ENCODE results near the gene C1orf174.
A peak's percentile ranks its signal among the peaks of the same experiment; 100 is the strongest.

C1orf174 gene

DNA sequence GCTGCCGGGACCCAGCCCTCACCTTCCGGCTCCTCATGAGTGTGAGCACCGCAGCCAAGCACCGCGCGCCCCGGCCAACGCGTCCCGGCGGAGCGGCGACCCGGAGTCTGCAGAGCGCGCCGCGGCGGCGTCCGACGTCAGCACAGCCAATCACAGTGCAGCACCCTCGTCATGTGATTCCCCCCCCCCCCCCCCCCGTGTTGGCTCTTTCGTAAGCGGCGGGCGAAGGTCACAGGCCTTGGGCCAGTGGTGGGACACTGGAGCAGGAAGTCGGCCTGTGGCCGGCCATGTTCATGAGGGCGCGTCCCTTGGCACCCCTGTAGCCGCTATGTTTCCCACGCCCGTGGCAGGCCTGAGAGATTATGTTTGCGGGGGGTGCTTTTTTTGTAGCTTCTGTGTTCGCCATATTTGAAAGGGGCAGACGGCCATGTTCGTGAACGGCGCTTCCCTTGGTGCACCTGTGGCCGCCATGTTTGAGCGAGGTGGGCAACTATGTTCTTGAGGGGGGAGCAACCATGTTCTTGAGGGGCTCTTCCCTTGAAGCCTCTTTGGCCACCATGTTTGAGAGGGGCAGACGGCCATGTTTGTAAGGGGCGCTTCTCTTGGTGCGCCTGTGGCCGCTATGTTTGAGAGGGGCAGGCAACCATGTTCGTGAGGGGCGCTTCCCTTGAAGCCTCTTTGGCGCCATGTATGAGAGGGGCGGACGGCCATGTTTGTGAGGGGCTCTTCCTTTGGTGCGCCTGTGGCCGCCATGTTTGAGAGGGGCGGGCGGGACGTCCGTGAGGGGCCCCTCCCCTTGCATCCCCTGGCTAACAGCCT, at the start of gene C1orf174:
Gene C1orf174 (minus strand): TSS at position 123 of the 819 bp plus-strand sequence. CDS start 86 bp downstream, at position 37.
- DNase-seq, result peak; percentile 87

DNA sequence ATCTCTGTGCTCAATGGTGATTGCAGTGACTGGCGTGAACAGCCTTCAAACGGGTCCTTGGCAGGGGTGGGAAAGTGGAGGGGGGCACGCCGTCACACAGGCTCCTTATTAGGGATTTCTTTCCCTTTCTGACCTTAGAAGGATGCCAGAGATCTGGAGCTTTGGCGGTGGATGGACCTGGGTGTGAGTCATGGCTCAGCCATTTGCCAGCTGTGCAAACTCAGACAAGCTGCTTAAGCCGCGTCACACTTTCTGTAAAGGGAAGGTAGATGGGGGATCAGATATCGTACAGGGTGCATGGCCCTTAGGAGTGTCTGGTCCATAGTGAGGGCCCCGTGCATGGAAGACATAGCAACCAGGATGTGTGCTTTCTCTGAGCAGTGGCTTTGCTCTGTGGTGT, 48.3 kb upstream of the C1orf174 start:
- no peak for DNase-seq

DNA sequence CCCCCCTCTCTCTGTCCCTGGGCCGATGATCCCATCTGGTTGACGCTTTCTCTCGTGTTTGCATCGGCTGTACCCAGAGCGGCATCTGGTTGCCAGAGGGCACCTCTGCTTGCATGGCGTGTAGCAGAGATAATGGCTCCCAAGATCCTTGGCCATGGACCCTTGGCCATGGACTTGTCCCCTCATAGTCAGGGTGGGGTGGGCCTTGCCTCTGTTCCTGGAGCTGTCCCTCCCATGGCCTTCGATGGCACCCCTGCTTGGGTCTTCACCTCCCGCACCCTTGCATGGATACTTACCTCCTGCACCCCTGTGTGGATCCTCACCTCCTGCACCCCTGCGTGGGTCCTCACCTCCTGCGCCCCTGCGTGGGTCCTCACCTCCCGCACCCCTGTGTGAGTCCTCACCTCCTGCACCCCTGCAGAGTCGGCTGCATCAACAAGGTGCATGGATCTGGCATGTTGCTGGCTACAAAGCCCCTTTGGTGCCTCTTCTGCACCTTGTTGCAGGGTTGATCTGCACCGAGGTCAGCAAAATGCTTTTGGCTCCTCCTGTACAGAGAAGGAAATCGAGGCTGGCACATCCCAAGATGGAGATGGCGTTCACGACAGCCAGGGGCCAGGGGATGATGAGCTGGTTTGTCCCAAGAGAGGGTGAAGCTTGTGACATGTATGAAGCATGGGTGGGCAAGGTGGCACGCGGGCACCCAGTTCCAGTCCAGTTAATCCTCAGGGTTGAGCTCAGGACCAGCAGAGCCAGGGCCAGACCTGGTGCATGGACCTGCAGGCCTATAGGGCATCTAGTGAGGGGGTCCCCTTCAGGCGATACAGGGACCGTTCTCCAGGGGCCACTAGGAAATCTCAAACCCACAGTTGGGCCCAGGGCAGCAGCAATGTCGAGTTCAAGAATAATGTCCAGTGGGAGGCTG, 46.1 kb upstream of the C1orf174 start:
- no peak for DNase-seq

DNA sequence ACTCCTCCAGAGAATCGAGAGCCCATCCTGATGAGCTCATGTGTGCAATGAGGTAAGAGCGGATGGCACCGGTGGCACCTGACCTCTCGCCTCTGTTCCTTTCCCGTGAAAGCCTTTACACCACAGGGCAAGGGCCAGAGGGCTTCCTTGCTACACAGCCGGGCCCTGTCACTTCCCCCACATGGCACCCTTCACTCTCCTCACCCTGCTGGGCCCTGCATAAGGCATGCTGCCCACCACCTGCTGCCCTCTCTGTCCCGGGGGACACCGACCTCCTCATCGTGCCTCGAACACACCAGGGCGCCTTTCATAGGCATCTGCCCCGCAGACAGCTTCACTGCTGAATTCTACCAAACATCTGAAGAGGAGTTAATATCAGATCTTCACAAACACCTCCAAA, 45.1 kb upstream of the C1orf174 start:
- no peak for DNase-seq

DNA sequence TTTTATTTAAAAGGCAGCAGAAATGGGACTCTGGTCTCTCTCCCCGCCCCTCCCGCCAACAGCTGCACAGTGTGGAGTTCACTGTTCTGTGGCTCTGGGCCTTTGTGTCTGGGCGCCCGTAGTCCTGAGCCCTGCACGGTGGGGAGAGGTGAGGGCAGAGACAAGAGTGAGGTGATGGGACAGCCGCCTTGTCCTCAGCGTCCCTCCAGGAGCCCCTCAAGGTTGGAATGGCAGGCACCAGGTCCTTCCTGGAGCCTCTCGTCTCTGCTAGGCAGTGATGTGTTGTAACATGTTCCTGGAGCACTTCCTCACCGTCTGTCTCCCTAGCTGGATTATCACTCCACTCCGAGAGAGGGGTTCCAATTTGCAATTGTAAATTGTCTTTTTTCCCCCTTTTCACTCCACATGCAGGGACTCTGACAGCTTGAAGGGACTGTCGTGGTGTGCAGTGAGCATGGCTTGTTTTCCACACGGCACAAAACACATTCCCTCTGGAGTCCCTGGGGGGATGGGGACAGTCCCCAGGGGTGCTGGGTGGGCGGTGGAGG, 44.6 kb upstream of the C1orf174 start:
- no peak for DNase-seq

DNA sequence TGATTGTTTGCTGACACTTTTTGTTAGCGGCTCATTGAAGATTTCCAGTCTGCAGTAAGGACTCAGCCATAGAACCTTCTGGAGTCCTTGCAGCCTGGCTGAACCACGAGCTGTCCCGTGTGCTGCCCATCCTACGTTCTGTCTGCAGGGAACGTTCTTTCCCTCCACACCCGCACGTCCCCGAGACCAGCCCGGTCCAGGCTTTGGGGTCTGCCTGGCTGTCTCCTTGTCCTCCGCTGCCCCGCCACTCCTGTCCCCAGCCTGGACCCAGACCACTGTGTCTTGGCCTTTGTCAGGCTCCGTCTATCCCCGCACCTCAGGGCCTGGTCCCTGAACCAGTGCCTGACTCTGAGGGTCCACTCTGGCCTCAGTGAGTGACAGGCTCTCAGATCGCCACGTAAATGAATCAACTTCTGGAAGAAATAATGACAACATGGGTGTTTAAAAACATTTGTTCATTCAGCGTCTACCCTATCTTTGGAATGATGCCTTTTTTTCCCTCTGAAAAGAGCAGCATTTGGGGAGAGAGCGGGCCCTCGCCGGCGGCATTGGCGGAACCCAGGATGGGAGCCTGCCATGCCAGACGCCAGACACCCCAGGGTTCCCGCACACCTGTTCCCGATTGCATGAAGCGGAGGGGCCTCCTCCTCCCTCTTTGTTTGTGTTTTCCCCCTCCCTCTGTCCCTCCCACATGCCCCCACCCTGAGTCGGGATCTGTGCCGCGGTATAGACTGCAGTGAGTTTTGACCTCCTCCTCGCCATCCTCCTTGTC, 43.9 kb upstream of the C1orf174 start:
- DNase-seq, result no peak

DNA sequence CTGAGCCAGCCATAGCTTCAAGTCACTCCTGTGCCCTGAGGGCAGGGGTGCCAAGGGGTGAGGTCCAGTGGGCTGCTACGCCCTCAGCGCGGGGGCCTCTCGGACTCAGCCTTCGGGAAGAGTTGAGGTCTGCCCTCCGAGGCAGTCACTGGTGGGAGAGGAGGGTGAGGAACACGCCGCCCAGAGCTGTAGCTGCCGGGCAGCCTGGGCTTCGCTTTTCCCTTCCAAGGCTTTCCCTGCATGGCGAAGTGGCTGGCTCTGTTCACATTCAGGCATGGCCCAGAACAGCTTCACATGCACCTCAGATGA, 43.0 kb upstream of the C1orf174 start:
- DNase-seq, result no peak

DNA sequence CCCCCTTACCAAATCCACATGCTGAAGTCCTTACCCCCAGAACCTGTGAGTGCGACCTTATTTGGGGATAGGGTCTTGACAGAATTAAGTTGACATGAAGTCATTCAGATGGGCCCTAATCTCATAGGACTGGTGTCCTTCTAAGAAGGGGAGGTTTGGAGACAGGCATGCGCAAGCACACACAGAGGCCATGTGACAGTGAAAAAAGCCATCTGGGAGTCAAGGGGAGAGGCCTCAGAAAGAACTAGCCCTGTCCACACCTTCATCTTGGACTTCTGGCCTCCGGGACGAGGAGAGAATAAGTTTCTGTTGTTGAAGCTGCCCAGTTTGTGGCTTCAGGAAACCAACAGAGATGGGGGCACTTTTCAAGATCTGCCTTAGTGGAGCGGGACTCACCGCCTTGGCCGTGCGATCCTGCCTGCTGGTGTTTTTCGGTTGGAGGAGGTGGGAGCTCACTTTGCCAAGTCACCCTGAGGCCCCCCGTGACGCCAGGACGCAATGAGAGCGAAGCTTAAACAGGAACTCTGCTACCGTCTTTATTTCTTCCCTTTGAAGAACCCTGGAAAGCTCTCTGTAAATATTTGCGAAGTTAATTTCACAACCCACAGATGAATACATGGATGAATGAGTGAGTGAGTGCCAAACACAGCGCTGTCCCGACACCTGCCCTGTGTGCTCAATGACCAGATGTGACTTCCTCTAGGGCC, 42.5 kb upstream of the C1orf174 start:
- DNase-seq, result peak; percentile 61

DNA sequence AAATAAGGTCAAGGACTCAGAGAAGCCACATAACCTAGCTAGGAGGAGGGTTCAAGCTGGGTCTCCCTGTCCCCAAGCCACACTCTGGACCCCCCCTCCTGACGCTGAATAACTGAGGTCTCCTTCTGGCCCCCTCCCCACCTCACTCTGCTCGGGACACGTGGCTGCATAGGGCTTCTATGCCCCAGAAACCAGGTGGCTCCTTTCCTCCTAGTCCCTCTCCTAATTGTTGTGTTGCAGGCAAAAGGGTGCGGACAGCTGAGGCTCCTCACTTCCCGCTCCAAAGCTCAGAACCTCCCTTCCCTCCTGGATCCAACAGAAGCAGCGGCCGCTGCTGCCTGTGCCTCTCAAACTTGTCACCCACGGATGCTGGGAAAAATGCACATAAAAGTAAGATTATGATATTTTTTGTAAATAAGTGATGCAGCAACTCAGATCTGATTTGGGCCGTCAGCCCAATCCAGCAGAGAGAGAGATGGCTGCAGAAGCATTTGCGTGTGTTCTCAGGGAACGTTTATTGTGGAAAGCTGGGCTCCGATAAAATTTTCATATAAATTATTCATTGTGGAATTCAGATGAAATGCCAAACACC, 40.8 kb upstream of the C1orf174 start:
- DNase-seq, result no peak

DNA sequence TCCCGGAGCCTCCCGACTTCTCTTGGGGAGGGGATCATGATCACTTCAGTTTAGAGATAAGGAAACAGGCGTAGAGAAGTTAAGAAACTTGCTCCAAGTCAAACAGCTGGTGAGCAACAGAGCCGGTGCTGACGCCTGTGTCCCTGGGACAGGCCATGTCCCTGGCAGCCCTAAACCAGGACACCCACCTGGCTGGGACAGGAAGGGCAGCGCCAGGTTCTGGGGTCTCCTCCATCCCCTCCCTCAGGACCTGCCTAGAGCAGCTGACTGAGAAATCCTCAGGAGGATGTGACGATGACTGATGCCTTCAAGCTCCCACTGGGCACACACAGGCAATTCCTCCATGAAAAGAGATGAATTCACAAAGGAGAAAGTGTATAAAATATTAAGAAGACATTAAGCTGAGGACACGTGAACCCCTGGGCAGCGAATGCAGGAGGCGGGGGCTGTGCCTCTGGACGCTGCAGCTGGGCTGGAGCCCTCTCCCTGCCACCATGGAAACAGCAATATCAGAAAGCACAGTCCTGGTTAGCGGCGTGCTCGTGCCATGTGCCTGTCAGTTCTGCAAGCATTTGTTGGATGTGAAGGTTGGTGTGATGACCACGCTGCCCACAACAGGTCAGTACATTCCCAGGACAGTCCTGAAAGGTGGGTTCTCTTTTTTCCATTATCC, 40.1 kb upstream of the C1orf174 start:
- DNase-seq, result no peak

DNA sequence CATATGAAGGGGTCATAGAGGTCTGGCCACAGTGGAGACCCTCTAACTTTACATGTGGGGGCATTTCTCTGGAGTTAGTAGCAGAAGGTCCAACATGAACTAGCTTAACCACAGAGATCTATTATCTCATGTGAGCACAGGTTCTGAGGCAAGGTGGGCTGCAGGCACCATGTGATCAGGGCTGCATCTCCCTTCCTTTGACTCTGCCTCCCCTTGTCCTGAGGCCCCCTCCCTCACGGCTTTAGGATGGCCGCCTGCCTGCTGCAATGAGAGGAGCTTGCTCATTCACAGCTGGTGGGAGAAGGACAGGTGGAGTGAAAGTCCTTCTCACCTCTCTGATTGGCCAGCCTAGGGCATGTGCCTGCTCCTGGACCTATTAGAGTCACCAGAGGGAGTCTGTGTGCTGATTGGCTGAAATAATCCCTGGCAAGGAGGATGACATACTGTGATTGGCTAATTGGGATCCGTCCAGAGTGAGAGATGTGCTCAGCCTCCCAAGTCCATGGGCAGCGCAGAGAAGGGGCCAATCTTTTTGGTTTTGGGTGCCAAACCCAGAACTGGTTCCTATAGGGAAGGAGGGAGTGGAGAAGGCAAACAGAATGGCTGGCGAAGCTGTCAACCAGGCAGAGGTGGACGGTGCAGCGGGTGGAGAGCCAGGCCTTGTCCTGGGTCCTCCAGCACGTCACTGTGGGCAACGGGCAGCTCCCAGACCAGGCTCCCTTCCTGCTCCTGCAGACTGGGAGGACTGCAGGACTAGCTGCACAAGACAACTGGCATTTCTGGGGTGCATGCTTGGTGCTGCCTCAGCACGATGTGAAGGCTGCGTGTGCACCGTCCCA, 39.4 kb upstream of the C1orf174 start:
- DNase-seq, result no peak

DNA sequence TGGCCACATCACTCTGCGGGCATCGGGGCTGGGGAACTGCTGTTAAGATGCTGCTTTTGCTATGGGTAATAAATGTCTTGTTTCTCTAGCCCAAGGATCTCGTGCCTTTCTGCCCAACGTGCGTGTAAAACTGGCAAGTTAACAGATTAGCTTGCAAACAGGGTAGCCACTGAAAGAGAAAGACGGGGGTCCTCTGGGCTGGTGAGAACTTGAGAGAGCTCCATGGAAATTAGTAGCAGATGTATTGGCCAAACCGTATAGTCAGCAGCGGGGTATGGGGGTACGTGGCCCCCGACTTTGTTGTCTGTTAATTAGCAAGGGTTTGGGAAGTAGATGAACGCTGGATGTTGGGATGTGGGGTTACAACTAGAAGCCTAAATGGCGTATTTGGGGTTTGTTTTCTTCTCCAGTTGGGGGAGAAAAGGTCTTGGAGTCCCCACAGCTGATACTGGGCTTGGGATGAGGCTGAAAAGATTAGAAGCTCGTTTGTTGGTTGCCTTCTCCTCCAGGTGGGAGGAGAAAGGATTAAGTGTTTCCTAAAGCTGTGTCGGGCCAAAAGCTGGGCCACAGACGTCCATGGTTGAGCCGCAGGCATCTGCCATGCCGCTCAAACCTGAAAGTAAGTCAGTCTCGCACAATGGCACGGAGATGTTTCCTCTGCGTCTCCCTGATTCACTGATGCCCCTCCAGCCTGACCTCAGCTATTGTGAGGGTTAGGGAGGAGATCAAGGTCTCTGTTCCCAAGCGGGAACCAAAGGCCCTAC, 32.3 kb upstream of the C1orf174 start:
- no peak for DNase-seq

DNA sequence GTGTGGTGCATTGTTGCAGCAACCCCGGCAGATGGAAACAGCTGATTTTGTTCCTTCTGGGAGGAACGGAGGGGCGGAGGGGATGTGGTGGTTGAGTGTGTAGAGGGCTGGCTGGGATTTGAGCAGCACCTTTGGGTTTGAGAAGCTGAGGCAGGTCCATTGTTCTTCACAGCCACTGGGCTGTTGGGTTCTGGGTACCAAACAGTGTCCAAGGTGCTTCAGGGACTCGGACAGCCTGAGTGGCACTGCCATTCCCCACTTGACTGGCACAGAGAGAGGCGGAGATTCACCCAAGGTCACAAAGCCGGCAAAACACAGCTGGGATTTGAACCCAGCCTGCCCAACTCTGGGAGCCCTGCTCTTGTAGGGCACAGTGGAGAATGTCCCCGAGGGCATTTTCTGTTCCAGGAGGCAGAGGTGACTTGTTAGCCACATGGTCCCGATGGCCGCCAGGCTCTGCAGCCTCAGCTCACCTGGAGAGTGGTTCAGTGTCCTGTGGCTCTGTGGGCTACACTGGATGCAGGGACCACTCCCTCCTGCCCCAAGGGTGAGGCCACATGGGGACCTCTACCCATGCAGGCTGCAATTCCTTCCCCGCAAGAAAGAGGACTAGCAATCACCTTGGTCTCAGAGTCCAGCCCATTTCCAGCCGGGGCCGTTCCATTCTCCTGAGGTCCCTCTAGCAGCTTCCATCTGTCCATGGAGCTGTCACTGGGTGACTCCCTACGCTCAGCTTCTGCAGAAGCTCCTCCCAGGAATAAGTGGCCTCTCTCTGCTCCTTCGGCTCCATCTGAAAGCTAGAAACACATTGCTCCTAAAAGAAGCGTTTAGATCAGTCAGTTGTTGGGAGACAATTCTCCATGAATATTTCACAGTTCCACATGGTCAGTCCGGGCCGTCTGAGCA, 31.2 kb upstream of the C1orf174 start:
- DNase-seq, result no peak

DNA sequence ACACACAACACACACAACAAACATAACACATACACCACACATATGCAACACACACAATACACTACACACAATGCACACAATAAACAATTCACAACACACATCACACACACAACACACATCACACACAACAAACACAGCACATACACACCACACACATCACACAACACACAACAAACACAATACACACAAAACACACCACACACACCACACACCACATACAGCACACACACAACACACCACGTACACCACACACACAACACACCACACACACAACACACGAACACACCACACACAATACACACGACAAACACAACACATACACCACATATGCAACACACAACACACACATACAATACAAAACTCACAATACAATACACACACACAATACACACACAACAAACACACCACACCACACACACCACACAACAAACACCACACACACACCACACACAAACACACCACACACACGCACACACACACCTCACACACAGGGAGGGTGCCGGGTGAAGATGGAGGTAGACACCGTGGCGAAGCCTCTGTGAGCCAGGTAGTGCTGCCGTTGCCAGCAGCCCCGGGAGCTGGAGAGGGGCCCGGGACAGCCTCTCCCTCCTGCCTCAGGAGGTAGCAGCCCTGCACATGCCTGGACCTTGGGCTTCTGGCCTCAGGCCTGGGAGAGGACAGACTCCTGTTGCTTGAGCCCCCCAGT, 30.4 kb upstream of the C1orf174 start:
- DNase-seq, result no peak

DNA sequence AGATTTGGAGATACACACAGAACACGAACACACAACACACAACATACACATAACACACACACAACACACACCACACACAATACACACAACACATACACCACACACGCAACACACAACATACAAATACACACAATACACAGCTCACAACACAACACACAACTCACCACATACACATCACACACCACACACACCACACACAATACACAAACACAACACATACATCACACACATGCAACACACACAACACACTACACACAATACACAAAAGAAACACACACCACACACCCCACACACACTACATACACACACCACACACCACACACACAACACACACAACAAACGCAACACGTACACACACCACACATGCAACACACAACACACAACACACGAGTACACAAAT, 29.1 kb upstream of the C1orf174 start:
- no peak for DNase-seq

DNA sequence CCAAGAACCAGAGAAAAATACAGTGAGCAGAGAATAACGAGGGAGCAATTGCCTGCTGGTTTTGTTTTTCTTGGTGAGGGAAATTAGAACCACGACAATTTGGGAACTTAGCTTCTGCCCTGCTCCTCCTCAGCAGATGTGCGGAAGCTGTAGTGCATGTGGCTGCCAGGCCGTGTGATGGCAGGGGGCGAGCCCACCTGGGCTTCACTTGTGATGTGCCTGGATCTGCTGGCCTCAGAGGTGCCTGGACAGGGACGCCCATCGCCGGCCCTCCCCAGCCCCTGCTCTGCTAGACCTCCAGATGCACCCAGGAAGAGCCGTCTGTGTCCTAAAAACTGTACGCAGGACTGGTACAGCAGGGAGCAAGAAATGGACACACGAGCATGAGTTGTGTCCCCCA, 28.5 kb upstream of the C1orf174 start:
- DNase-seq, result no peak

DNA sequence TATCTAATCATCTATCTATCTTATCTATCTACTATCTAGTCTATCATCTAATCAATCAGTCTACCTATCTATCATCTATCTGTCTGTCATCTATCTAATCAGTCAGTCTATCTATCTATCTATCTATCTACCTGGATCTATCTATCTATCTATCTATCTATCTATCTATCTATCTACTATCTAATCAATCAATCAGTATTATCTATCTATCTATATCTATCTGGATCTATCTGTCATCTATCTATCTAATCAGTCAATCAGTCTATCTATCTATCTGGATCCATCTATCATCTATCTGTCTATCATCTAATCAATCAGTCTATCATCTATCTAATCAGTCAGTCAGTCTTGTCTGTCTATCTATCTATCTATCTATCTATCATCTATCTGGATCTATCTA, 26.9 kb upstream of the C1orf174 start:
- no peak for DNase-seq

DNA sequence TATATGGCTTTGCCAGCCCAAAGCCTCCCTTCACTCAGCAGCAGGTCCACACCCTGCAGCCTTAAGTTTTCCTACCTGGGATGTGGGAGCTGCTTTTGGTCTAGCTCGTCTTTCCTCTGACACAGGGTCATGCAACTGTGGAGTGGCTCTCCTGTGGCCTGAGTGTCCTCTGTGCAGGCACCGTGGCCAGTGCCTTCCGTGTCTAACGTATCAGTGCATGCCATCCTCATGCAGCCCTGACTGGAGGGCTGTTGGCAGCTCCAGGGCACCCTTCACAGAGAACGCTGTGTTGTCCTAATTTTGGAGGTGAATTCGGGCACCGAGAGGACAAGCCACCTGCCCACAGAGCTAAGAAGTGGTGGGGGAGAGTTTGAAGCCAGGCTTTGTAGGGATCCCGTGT, 25.7 kb upstream of the C1orf174 start:
- DNase-seq, result no peak

All from NCI-H1417 treated with DMSO at 0.1 percent for 48 hours (cell line).